ENCODE results near the gene IFT27. TPM values are rescaled to one million over a fixed set of nuclear protein-coding genes. Genes with fewer than 3 reads are reported as not detected.

IFT27 gene
- total RNA-seq, 2 donors from 2014 or later: 15.0 to 16.0 TPM

DNA sequence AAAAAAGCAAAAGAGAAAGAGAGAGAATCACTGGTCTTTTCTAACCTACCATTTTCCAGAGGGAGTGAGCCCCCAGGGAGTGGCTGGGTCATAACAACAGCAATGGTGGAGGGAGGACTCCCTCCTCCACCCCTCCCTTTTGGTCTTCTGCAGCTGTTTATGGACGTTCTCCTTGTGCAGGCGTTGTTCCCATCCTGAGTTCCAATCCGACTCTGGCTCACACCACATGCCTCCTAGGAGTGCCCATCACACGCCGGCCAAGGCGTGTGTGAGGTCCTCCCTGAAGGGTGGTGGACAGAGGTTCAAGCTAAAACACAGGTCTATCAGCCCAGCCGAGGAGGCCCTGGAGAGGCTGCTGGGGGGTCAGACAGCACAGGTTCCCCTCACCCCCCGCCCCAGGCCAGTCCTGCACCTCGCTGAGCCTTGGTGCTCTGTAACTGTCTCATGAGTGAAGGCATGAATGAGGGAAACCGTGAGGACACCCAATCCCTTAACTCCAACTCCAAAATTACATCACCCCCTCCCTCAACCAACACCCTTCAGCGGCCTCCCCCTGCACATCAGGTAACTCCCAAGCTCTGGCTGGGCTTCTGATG is 29.4 kb downstream of the IFT27 start:
- Histone ChIP-seq H3K4me1 (ENCODE audit: control insufficient read depth in 1 of 2, low read depth in 2 of 2) (no peaks in the 10 kb centered on the region), H3K27ac (no peak overlapping the region), H3K27me3 (replicated peaks; ENCODE audit: insufficient read depth) (no peaks in the 10 kb centered on the region), H3K36me3 (no peaks in the 10 kb centered on the region), H3K9me3 (no peaks in the 10 kb centered on the region), H3K4me3 (no peak overlapping the region)
- ATAC-seq (ENCODE audit: insufficient number of reproducible peaks, low FRiP score, low read depth) (no peak), DNase-seq (ENCODE audit: low spot score) (no peak)
- TF ChIP-seq, protein P1, sequence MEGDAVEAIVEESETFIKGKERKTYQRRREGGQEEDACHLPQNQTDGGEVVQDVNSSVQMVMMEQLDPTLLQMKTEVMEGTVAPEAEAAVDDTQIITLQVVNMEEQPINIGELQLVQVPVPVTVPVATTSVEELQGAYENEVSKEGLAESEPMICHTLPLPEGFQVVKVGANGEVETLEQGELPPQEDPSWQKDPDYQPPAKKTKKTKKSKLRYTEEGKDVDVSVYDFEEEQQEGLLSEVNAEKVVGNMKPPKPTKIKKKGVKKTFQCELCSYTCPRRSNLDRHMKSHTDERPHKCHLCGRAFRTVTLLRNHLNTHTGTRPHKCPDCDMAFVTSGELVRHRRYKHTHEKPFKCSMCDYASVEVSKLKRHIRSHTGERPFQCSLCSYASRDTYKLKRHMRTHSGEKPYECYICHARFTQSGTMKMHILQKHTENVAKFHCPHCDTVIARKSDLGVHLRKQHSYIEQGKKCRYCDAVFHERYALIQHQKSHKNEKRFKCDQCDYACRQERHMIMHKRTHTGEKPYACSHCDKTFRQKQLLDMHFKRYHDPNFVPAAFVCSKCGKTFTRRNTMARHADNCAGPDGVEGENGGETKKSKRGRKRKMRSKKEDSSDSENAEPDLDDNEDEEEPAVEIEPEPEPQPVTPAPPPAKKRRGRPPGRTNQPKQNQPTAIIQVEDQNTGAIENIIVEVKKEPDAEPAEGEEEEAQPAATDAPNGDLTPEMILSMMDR (IDR thresholded peaks at IDR 0.05): no peak

DNA sequence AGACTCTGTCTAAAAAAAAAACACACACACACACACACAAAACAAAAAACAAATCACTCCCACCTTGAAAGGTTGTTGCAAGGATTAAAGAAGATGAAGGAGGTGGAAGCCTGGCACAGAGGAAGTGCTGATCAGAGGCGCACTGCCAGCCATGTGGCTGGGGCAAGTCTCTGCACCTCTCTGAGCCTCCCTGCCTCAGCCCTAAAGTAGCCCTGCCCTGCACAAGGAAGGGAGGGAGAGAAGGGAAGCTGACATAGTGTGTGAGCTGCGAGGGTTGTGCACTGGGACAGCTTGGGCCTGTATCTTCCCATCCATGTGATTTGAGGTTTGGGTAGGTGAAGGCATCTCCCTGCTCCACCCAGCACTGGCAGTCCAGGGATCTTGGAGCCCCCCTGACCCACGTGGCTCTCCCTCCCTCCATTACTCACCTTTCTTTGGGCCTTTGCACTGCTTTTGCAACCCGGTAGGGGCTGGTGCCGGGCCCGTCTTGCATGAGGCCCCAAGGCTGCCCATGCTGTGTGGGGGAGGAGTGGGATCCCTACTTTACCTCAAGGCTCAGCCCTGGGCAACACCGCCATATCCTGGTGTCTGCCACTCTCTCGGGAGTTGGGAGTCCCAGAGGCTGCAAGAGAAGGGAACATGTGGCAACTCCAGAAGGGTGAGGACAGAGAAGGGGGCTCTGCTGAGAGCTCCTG is 30.5 kb downstream of the IFT27 start:
- DNase-seq (ENCODE audit: low spot score): no peak
- Histone ChIP-seq H3K4me3 (no peak overlapping the region), H3K4me1 (ENCODE audit: control insufficient read depth in 1 of 2, low read depth in 2 of 2) (no peaks in the 10 kb centered on the region), H3K27ac (no peak overlapping the region), H3K27me3 (replicated peaks; ENCODE audit: insufficient read depth) (no peaks in the 10 kb centered on the region), H3K36me3 (no peaks in the 10 kb centered on the region), H3K9me3 (no peaks in the 10 kb centered on the region)
- no peak for ATAC-seq (ENCODE audit: insufficient number of reproducible peaks, low FRiP score, low read depth)
- TF ChIP-seq, protein P1 (IDR thresholded peaks at IDR 0.05): no peak

DNA sequence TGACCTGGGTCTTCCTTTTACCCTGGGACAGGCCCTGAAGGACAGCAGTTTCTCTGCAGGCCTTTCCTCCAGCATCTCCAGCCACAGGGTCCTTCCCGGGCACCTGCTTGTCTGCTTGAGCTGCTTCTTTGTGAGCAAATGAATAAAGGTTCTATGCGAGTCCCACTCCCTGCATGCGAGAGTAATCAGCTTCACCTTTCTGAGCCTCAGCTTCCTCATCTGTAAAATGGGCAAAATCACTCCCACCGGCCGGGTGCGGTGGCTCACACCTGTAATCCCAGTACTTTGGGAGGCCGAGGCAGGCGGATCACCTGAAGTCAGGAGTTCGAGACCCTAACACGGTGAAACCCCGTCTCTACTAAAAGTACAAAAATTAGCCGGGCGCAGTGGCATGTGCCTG is 31.1 kb downstream of the IFT27 start:
- TF ChIP-seq, protein P1 (IDR thresholded peaks at IDR 0.05): no peak
- no peaks in the 10 kb centered on the region for H3K27me3 ChIP-seq (replicated peaks; ENCODE audit: insufficient read depth)
- ATAC-seq (ENCODE audit: insufficient number of reproducible peaks, low FRiP score, low read depth) (no peak), DNase-seq (ENCODE audit: low spot score) (no peak)
- no peaks in the 10 kb centered on the region for H3K9me3 ChIP-seq
- H3K27ac ChIP-seq: no peak overlapping the region
- H3K36me3 ChIP-seq: no peaks in the 10 kb centered on the region
- no peak overlapping the region for H3K4me3 ChIP-seq
- H3K4me1 ChIP-seq (ENCODE audit: control insufficient read depth in 1 of 2, low read depth in 2 of 2): no peaks in the 10 kb centered on the region

DNA sequence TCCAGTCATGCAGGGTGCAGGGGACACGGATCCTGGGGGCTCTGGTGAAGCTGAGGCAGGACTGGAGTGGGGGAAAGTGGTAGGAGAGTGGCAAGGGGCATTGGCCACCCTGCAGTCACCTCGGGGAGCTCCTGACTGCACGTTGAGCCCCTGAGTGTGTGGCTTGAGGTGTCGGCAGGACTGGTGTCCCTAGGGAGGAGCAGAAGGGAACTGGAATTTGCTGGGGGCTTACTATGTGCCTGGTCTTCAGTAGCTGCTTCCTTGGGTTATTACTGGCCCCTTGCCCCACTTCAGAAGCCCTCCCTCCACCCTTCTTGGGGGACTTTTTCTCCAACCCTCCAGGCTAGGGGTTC is 31.5 kb downstream of the IFT27 start:
- no peaks in the 10 kb centered on the region for H3K9me3 ChIP-seq
- H3K4me1 ChIP-seq (ENCODE audit: control insufficient read depth in 1 of 2, low read depth in 2 of 2): no peaks in the 10 kb centered on the region
- no peaks in the 10 kb centered on the region for H3K27me3 ChIP-seq (replicated peaks; ENCODE audit: insufficient read depth)
- H3K4me3 ChIP-seq: no peak overlapping the region
- DNase-seq (ENCODE audit: low spot score) (no peak), ATAC-seq (ENCODE audit: insufficient number of reproducible peaks, low FRiP score, low read depth) (no peak)
- TF ChIP-seq, protein P1 (IDR thresholded peaks at IDR 0.05): no peak
- no peak overlapping the region for H3K27ac ChIP-seq
- H3K36me3 ChIP-seq: no peaks in the 10 kb centered on the region

DNA sequence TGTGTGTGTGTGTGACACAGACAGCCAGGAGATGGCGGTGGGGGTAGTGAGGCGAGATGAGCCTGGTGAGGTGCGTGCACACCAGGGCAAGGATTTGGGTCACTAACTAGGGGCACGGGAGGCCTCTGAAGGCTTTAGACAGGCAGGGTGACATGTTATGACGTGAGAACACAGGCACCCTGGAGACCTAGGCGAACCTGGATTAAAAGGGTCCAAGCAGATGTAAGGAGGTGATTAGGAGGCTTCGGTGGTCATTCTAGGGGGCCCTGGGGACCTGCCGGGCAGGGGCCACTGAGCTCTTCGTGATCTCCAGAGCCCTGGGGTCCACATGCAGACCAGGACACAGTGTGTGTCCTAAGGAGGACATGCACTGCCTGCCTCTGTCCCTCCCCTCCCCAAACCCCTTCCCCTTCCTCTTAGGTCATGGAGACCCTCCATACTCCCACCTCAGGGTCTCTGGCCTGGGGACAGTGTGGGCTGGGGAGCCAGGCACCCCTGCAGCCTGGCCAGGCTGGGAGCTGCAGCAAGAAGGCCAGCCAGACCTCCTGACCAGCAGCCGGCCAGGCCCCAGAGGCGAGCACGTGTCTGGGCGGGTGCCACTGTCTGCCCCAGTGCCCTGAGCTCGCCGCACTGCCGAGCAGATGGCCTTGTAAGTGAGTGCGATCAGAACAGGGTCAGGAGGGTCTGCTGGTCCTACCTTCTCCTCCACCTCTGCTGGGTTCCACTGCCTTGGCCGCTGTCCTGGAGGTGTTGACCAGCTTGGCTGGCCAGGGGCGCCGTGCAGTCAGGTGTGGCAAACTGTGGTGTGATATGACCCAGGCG is 32.1 kb downstream of the IFT27 start:
- TF ChIP-seq, protein P1 (IDR thresholded peaks at IDR 0.05): no peak
- no peak for ATAC-seq (ENCODE audit: insufficient number of reproducible peaks, low FRiP score, low read depth)
- no peak for DNase-seq (ENCODE audit: low spot score)
- peaks cover 3% of the 10 kb centered on the region for H3K9me3 ChIP-seq
- no peak overlapping the region for H3K27ac ChIP-seq
- no peaks in the 10 kb centered on the region for H3K4me1 ChIP-seq (ENCODE audit: control insufficient read depth in 1 of 2, low read depth in 2 of 2)
- H3K27me3 ChIP-seq (replicated peaks; ENCODE audit: insufficient read depth): no peaks in the 10 kb centered on the region
- H3K4me3 ChIP-seq: no peak overlapping the region
- H3K36me3 ChIP-seq: no peaks in the 10 kb centered on the region
